WTC11 (cell line): ENCODE measurements around the gene PARVB. TPM values are rescaled to one million over a fixed set of nuclear protein-coding genes. Genes with fewer than 3 reads are reported as not detected.

Experiments
- ATAC-seq: fragments of 200-7000 bp; cut with Tn5 transposase; 2 replicates; pipeline ENCODE4 v1.10.0; 2021; ENCODE audit warnings: mild to moderate bottlenecking, moderate library complexity
- CTCF ChIA-PET: fragments of 300-600 bp; sonication (Branson Sonifier 250); formaldehyde crosslinking; loops from one replicate; lab custom pipeline; 2021; ENCODE audit warnings: antibody characterized with exemption; lab: Charles Lee
- POLR2A ChIA-PET: fragments of 350-600 bp; sonication (Branson Sonifier 250); formaldehyde crosslinking; loops from one replicate; lab custom pipeline; 2021; ENCODE audit warnings: antibody characterized with exemption; lab: Charles Lee
- DNase-seq: peaks from one replicate; pipeline ENCODE4 v3.0.0; 2021; ENCODE audit warnings: low spot score
- H3K27ac Mint-ChIP-seq: 2 replicates; pipeline ENCODE4 v1.8.0; 2021; ENCODE audit warnings: mixed read lengths
- H3K27me3 Mint-ChIP-seq: 2 replicates; pipeline ENCODE4 v1.8.0; 2021; ENCODE audit warnings: low read depth, mild to moderate bottlenecking, moderate library complexity, mixed read lengths
- H3K36me3 Mint-ChIP-seq: 2 replicates; pipeline ENCODE4 v1.8.0; 2021; ENCODE audit warnings: mixed read lengths
- H3K4me1 Mint-ChIP-seq: 2 replicates; pipeline ENCODE4 v1.8.0; 2022; ENCODE audit warnings: mixed read lengths
- H3K4me3 Mint-ChIP-seq: 2 replicates; pipeline ENCODE4 v1.8.0; 2021; ENCODE audit warnings: mild to moderate bottlenecking, moderate library complexity, mixed read lengths
- H3K9me3 Mint-ChIP-seq: 2 replicates; pipeline ENCODE4 v1.8.0; 2021; ENCODE audit warnings: mixed read lengths
- ATF3 ChIP-seq: sonication (generic); formaldehyde crosslinking; conservative IDR thresholded peaks from 2 replicates; pipeline ENCODE4 v1.8.1; 2022; ENCODE audit warnings: mild to moderate bottlenecking, missing genetic modification reagents
- ELF4 ChIP-seq: sonication (generic); formaldehyde crosslinking; IDR thresholded peaks from 2 replicates; pipeline ENCODE4 v1.8.1; 2022; ENCODE audit warnings: low read depth, mild to moderate bottlenecking, moderate library complexity, missing genetic modification reagents
- NR2C2 ChIP-seq: sonication (generic); formaldehyde crosslinking; IDR thresholded peaks from 2 replicates; pipeline ENCODE4 v1.8.0; 2022; ENCODE audit warnings: mild to moderate bottlenecking, missing genetic modification reagents
- SOX15 ChIP-seq: fragments of 250-450 bp; sonication (Bioruptor Pico); IDR thresholded peaks from 2 replicates; pipeline ENCODE4 v1.9.0; 2021; ENCODE audit warnings: mild to moderate bottlenecking
- total RNA-seq: library from RNA; stranded (reverse); gene quantifications from 3 replicates; pipeline ENCODE4 v1.2.3, GENCODE V29; 2021
- TF ChIP-seq, protein P1 (sequence below): sonication (generic); formaldehyde crosslinking; IDR thresholded peaks from 2 replicates; pipeline ENCODE4 v1.8.1; 2022; ENCODE audit warnings: missing genetic modification reagents, borderline replicate concordance

Gene PARVB
- total RNA-seq, 1 experiment from 2014 or later: 3.3 TPM

DNA sequence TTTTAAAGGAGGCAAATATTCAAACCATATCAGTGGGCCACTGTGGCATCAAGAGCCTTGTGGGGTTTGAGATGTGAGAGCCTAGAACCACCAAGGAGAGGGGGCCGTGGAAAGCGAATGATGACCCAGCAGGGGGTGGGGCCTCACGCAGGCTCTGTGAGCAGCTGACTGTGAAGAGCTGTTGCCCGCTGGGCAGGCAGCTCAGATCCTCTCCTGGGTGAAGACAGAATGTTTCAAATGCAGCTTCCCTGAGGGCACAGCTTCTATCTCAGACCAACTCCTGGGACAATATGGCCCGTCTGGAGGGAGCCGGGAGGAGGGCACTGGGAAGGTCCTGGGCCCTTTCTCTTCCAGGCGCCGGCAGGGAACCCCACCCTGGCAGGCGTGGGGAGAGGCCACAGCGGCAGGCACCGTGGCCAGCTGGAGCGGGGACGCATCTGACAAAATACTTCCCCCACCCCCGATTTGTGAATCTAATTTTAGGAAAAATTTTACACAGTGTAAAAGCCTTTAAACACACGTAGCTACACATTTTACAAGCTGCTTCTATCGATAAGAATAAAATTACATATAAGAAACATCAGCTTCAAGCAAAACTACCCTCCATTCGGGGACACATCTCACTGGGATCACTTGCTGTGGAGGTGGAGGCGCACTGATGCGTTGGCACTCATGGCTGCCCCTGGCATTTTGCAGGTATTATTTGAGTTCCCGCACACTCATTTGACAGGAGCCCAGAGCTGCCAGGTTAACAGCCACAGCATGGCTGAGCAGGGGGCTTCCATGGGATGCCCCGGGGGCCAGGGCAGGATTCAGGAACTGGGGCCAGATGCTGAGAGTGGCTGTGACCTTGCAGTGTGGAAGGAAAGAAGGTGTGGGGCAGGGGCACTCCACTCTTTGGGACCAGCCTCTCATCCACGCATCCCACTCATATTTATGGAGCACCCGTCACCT lies 196.9 kb downstream of the PARVB start:
- CTCF ChIA-PET: no interaction called here
- no peak for TF ChIP-seq ATF3 (CRISPR knock-in tag)
- TF ChIP-seq, all 79 proteins: peak for 0
- H3K27ac Mint-ChIP-seq: no peak overlapping the region
- no peaks in the 10 kb centered on the region; the same call in 1 of the 2 replicates for H3K27me3 Mint-ChIP-seq
- no peak overlapping the region for H3K4me3 Mint-ChIP-seq
- peaks cover 9% of the 10 kb centered on the region for H3K9me3 Mint-ChIP-seq
- H3K36me3 Mint-ChIP-seq: peaks cover 4% of the 10 kb centered on the region
- ATAC-seq: no peak
- DNase-seq: no peak
- POLR2A ChIA-PET: no interaction called here
- H3K4me1 Mint-ChIP-seq: no peaks in the 10 kb centered on the region

- DNase-seq: no peak
- Mint-ChIP-seq H3K36me3 (peaks cover 4% of the 10 kb centered on the region), H3K4me1 (no peaks in the 10 kb centered on the region), H3K4me3 (no peak overlapping the region), H3K27me3 (no peaks in the 10 kb centered on the region; the same call in 1 of the 2 replicates), H3K9me3 (peaks cover 14% of the 10 kb centered on the region), H3K27ac (no peak overlapping the region)
- TF ChIP-seq SOX15 (CRISPR knock-in tag) (no peak), NR2C2 (no peak), ELF4 (CRISPR knock-in tag) (no peak)
- TF ChIP-seq, protein P1, sequence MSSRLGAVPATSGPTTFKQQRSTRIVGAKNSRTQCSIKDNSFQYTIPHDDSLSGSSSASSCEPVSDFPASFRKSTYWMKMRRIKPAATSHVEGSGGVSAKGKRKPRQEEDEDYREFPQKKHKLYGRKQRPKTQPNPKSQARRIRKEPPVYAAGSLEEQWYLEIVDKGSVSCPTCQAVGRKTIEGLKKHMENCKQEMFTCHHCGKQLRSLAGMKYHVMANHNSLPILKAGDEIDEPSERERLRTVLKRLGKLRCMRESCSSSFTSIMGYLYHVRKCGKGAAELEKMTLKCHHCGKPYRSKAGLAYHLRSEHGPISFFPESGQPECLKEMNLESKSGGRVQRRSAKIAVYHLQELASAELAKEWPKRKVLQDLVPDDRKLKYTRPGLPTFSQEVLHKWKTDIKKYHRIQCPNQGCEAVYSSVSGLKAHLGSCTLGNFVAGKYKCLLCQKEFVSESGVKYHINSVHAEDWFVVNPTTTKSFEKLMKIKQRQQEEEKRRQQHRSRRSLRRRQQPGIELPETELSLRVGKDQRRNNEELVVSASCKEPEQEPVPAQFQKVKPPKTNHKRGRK (CRISPR knock-in tag): no peak
- no peak for ATAC-seq
- ChIA-PET POLR2A (no interaction called here), CTCF (no interaction called here)
These were observed 197.8 kb downstream of the PARVB start for GRCh38 chr22:44221710-44222475.

Other genes with a start within 250 kb of the PARVB start
- gene EFCAB6, start 212.0 kb upstream of the PARVB start, total RNA-seq: 0.25 to 0.94 TPM (median 0.41 TPM) in 3 replicates
- 12.5 to 13.0 TPM (median 12.6 TPM) in 3 replicates for gene SULT4A1, start 161.8 kb upstream of the PARVB start, total RNA-seq
- gene PNPLA5, start 132.3 kb upstream of the PARVB start, total RNA-seq: 5.3 to 5.9 TPM (median 5.3 TPM) in 3 replicates
- 17.9 to 19.8 TPM (median 19.6 TPM) in 3 replicates for gene PNPLA3, start 100.5 kb upstream of the PARVB start, total RNA-seq
- 59.3 to 72.1 TPM (median 62.1 TPM) in 3 replicates for gene SAMM50, start 68.9 kb upstream of the PARVB start, total RNA-seq
- 0.41 to 0.94 TPM (median 0.69 TPM) in 3 replicates for gene PARVG, start 156.6 kb downstream of the PARVB start, total RNA-seq